HUES48 (cell line): ENCODE measurements around the gene ACOT7.

ENCODE experiments used
- H3K27ac ChIP-seq: one replicate; pipeline ENCODE4 v1.7.0; 2013; ENCODE audit warnings: low read depth, low read length, inconsistent platforms
- H3K27me3 ChIP-seq: 2 replicates; pipeline ENCODE4 v1.6.1; 2013; ENCODE audit warnings: mild to moderate bottlenecking, low read length; ENCODE audit not compliant: control insufficient read depth, insufficient read depth
- H3K36me3 ChIP-seq: 2 replicates; pipeline ENCODE4 v1.6.1; 2013; ENCODE audit warnings: low read length; ENCODE audit not compliant: control insufficient read depth, insufficient read depth
- H3K4me1 ChIP-seq: 2 replicates; pipeline ENCODE4 v1.6.1; 2013; ENCODE audit warnings: mild to moderate bottlenecking, low read length; ENCODE audit not compliant: control insufficient read depth, insufficient read depth
- H3K4me3 ChIP-seq: 2 replicates; pipeline ENCODE4 v1.5.1; 2013; ENCODE audit warnings: mild to moderate bottlenecking, low read depth, low read length
- H3K9ac ChIP-seq: 2 replicates; pipeline ENCODE4 v1.6.1; 2013; ENCODE audit warnings: mild to moderate bottlenecking, low read depth, low read length, moderate library complexity
- H3K9me3 ChIP-seq: 2 replicates; pipeline ENCODE4 v1.6.1; 2013; ENCODE audit warnings: low read length; ENCODE audit not compliant: control insufficient read depth, insufficient read depth

ACOT7 gene

DNA sequence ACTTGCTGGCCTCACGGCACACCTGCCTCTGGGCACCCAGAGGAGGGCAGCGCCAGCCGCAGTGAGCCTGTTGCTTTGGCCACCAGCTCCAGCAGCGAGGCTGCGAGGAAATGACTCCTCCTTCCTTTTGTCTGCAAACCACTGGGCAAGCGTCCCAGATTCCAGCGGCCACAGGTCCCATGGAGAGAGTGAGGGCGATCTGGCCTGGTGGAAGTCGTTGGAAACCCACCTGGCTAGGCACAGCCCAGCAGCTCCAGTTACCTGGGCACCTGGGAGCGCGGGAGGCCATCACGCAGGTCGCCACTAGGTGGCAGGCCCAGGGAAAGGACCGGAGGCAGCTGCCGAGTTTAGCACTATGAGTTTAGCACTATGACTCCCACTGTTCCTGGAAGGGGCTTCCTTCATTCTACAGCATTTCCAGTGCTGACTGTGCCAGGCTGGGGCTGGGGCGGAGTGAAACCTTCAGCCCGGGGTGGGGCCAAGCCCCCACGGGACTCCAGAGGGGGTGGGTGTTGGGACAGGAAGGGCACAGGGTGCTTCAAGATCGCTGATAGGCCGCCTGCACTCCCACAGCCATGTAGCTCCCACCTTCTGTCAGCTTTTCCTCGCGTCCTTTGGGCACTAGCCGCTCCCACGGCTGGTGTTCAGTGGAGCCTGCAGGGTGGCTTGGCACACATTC is 29.9 kb upstream of the ACOT7 start:
- H3K36me3 ChIP-seq = no peaks in the 10 kb centered on the region
- no peak overlapping the region for H3K9ac ChIP-seq
- H3K4me1 ChIP-seq = peaks cover 3% of the 10 kb centered on the region; the same call in 1 of the 2 replicates
- H3K4me3 ChIP-seq = peak overlapping the region; percentile 34; the same call in 1 of the 2 replicates
- H3K27me3 ChIP-seq = peaks cover 91% of the 10 kb centered on the region
- H3K9me3 ChIP-seq = no peaks in the 10 kb centered on the region
- no peak overlapping the region for H3K27ac ChIP-seq

- H3K27ac ChIP-seq = no peak overlapping the region
- no peak overlapping the region for H3K9ac ChIP-seq
- H3K4me1 ChIP-seq = peaks cover 3% of the 10 kb centered on the region; the same call in 1 of the 2 replicates
- H3K36me3 ChIP-seq = no peaks in the 10 kb centered on the region
- H3K4me3 ChIP-seq = no peak overlapping the region
- peaks cover 99% of the 10 kb centered on the region for H3K27me3 ChIP-seq
- no peaks in the 10 kb centered on the region for H3K9me3 ChIP-seq
Measured at GRCh38 chr1:6421266-6421665, 27.7 kb upstream of the ACOT7 start.

DNA sequence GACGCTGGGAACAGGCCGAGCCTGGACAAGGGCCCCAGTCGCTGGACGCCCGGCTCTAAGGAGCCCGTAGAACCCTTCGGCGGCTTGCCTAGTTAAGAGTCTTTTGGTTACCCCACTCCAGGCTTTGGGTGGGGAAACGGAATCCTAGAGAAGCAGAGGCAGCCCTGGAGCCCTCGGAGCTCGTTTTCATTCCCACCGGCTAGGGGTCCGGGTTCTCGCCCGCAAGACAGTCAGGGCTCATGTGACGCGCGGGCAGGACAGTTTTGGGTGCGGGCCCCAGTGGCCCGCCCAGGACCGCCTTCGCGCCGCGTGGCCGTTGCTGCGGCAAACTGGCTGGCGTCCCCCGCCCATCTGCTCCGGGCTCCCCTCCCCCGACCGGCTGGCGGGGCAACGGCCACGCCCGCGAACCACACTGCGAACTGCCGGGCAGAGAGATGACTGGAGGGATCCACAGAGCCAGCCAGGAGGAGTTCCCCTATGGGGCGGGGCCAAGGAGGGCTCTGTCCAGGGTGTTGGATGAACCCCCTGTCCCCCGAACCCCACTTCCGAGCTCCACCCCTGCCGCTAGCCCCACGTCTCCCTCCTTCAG is 27.0 kb upstream of the ACOT7 start:
- peak overlapping the region; percentile 56 for H3K4me3 ChIP-seq
- no peaks in the 10 kb centered on the region for H3K9me3 ChIP-seq
- no peak overlapping the region for H3K27ac ChIP-seq
- H3K9ac ChIP-seq = no peak overlapping the region
- H3K27me3 ChIP-seq = peaks cover 99% of the 10 kb centered on the region
- no peaks in the 10 kb centered on the region for H3K36me3 ChIP-seq
- H3K4me1 ChIP-seq = peaks cover 3% of the 10 kb centered on the region; the same call in 1 of the 2 replicates

GRCh38 chr1:6419804-6420453 is 26.4 kb upstream of the ACOT7 start, which contains the start of gene HES2:
Gene HES2 (minus strand): TSS chr1:6419919. CDS start chr1:6419820, 99 bp downstream.
- H3K36me3 ChIP-seq = no peaks in the 10 kb centered on the region
- H3K27ac ChIP-seq = no peak within 1 kb of the TSS
- H3K27me3 ChIP-seq = peaks cover 99% of the 10 kb centered on the region
- H3K9me3 ChIP-seq = no peaks in the 10 kb centered on the region
- no peak within 1 kb of the TSS for H3K9ac ChIP-seq
- peaks cover 9% of the 10 kb centered on the region for H3K4me1 ChIP-seq
- peak within 1 kb of the TSS; percentile 56 for H3K4me3 ChIP-seq

DNA sequence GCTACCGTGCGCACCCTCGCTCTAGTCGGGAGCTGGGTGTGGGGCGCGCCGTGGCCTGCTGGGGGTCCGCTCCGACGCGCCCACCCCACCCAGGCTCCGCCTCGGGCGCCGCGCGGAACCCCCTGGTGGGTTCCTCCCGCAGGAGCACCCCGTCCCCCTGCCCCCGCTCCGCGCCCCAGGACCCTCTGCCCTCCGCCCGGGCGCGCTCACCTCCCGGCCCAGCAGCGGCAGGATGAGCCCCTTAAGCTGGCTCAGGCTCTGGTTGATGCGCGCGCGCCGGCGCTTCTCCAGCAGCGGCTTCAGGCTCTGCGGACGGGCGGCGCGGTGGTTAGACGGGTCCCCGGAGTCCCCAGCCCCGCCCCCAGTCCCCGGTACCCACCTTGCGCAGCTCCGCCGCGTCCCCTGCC is 25.8 kb upstream of the ACOT7 start:
- Histone ChIP-seq H3K4me3 (peak overlapping the region; percentile 56; the same call in 1 of the 2 replicates), H3K36me3 (no peaks in the 10 kb centered on the region), H3K4me1 (peaks cover 14% of the 10 kb centered on the region), H3K9me3 (no peaks in the 10 kb centered on the region), H3K9ac (no peak overlapping the region), H3K27me3 (peaks cover 99% of the 10 kb centered on the region), H3K27ac (no peak overlapping the region)

DNA sequence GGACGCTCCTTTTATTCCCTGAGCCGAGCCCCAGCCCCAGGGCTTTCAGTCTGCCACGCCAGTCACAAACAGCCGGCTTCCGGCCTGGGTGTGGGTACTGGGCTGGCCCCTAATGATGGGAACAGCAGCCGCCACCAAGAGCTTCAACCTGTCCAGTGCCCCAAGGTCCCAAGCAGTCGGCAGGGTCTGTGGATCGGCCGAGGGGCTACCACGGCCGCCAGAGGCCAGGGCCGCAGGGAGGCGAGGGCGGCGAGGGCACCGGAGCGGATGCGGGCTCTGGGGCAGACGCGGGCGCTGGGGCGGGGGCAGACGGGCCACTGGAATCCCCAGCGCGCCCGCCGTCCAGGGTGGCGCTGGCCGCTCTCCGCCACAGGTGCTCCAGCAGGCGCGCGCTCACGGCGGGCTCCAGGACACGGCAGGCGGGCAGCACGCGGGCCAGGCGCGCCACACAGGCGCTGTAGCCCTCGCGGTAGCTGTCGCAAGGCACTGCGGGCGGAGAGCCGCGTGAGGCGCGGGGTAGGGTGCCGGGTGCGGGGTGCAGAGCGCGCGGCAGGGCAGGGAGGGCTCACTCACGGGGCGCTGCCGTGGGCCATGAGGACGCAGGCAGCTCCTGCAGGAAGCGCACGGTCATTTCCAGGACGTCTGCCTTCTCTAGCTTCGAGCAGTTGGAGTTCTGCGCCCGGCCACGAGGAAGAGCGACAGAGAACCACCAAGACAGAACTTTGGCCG is 25.3 kb upstream of the ACOT7 start:
- H3K27me3 ChIP-seq = peaks cover 97% of the 10 kb centered on the region
- peaks cover 14% of the 10 kb centered on the region for H3K4me1 ChIP-seq
- peak overlapping the region; percentile 56; the same call in 1 of the 2 replicates for H3K4me3 ChIP-seq
- H3K9ac ChIP-seq = no peak overlapping the region
- H3K36me3 ChIP-seq = no peaks in the 10 kb centered on the region
- no peaks in the 10 kb centered on the region for H3K9me3 ChIP-seq
- H3K27ac ChIP-seq = no peak overlapping the region

DNA sequence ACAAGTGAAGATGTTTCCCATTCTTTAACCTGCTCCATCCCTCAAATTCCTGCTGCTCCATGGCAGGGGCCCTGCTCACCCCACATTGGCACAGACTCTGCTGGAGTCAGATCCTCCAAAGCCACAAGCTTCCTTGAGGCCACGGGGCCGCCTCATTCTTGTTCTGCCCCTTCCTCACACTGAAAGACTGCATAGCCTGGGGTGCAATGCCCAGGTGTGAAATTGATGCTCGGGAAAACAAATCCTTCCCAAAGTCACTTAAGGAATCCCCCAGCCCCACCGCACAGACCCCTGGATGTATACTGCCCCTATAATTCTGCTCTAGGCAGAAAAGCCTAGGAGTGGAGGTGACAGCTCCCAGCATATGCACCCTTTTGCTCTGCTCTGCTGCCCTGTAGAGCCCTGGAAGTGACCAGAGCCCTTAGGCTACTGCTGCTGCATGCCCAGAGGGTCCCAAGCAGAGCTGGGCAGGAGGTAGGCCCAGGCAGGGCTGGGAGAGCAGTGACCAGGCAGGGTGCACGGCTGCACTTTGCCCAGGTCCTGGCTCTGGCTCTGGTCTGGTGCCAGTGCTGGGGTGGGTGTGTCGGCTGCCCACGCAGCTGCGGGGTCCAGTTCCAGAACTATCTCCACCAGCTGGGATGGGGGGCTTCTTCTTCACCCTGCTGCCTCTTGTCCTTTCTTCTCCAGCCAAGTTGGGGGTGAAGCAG is 24.5 kb upstream of the ACOT7 start:
- no peaks in the 10 kb centered on the region for H3K36me3 ChIP-seq
- peaks cover 92% of the 10 kb centered on the region for H3K27me3 ChIP-seq
- no peak overlapping the region for H3K9ac ChIP-seq
- no peak overlapping the region for H3K27ac ChIP-seq
- no peaks in the 10 kb centered on the region for H3K9me3 ChIP-seq
- H3K4me3 ChIP-seq = no peak overlapping the region
- peaks cover 11% of the 10 kb centered on the region for H3K4me1 ChIP-seq

GRCh38 chr1:6416906-6417305 is 23.3 kb upstream of the ACOT7 start:
- no peak overlapping the region for H3K9ac ChIP-seq
- no peak overlapping the region for H3K4me3 ChIP-seq
- peaks cover 87% of the 10 kb centered on the region for H3K27me3 ChIP-seq
- no peak overlapping the region for H3K27ac ChIP-seq
- H3K9me3 ChIP-seq = no peaks in the 10 kb centered on the region
- H3K4me1 ChIP-seq = peaks cover 11% of the 10 kb centered on the region
- H3K36me3 ChIP-seq = no peaks in the 10 kb centered on the region

GRCh38 chr1:6416295-6416656 is 22.7 kb upstream of the ACOT7 start:
- H3K9me3 ChIP-seq = no peaks in the 10 kb centered on the region
- no peak overlapping the region for H3K4me3 ChIP-seq
- H3K9ac ChIP-seq = no peak overlapping the region
- H3K27ac ChIP-seq = no peak overlapping the region
- no peaks in the 10 kb centered on the region for H3K36me3 ChIP-seq
- H3K4me1 ChIP-seq = peaks cover 11% of the 10 kb centered on the region
- H3K27me3 ChIP-seq = peaks cover 81% of the 10 kb centered on the region

DNA sequence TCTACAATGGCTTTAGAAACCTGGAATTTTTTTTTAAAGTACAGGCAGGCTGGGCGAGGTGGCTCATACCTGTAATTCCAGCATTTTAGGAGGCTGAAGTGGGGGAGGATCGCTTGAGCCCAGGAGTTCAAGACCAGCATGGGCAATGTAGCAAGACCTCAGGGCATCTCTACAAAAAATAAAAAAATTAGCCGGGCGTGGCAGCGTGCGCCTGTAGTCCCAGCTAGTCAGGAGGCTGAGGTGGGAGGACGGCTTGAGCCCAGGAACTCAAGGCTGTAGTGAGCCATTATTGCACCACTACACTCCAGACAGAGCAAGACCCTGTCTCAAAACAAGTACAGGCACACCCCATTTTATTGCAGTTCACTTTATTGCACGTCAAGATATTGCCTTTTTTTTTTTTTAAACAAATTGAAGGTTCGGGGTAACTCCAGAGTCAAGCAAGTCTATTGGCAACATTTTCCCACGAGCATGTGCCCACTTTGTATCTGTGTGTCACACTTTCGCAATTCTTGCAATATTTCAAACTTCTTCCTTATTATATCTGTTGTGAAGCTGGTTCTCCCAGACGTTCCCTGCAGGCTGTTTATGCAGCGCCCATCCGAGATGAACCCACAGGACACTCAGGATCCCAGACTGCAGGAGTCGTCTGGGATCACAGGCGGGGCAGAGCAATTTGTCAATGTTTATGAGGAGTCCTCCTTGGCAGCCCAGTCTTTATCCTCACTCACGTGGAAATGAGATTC is 21.5 kb upstream of the ACOT7 start:
- Histone ChIP-seq H3K36me3 (no peaks in the 10 kb centered on the region), H3K4me1 (peaks cover 11% of the 10 kb centered on the region), H3K4me3 (no peak overlapping the region), H3K27ac (no peak overlapping the region), H3K9me3 (no peaks in the 10 kb centered on the region), H3K9ac (no peak overlapping the region; the same call in 1 of the 2 replicates), H3K27me3 (peaks cover 68% of the 10 kb centered on the region)
